HepG2 (cell line): Measurements from ENCODE around the gene HMCN2. TPM values are rescaled to one million over a fixed set of nuclear protein-coding genes. Genes with fewer than 3 reads are reported as not detected.

Source experiments
- ATAC-seq: fragments of 200-7000 bp; cut with Tn5 transposase; 3 replicates; pipeline ENCODE4 v1.9.1; 2020; ENCODE audit warnings: mild to moderate bottlenecking, moderate library complexity
- BruUV-seq: library from RNA; stranded (reverse); fragments of 400-500 nt; replicated peaks from 2 replicates; lab custom pipeline; 2021; lab: Mats Ljungman, UMichigan
- CTCF ChIA-PET: fragments of 300-600 bp; formaldehyde crosslinking; extraction: SDS; loops from one replicate; lab custom pipeline; 2021; ENCODE audit warnings: low total read pairs, inconsistent platforms, low intra/inter-chr PET ratio; lab: Yijun Ruan, JAX
- POLR2A ChIA-PET: fragments of 350-600 bp; sonication (Branson Sonifier 250); formaldehyde crosslinking; loops from one replicate; lab custom pipeline; 2020; ENCODE audit warnings: antibody characterized with exemption, inconsistent platforms; lab: Yijun Ruan, JAX
- DNase-seq: peaks from one replicate; pipeline ENCODE4 v3.0.0-alpha.2; 2015; ENCODE audit warnings: low spot score
- FAIRE-seq: peaks from 3 replicates; lab custom pipeline; 2011; peaks lifted over from hg19 to GRCh38; lab: Jason Lieb, UNC
- H2AFZ ChIP-seq: one replicate; pipeline ENCODE4 v1.6.1; 2011; ENCODE audit warnings: low read length, inconsistent platforms
- H3K27ac ChIP-seq: fragments of 300-600 bp; 3 replicates; pipeline ENCODE4 v1.8.0; 2011; ENCODE audit warnings: mixed run types, mild to moderate bottlenecking, mixed read lengths, low read length, inconsistent platforms; ENCODE audit not compliant: insufficient read depth; ENCODE audit errors: extremely low read length
- H3K27me3 ChIP-seq, 2 experiments: fragments of 200-600 bp in 1 of 2; 2 replicates in 1 of 2; 3 replicates in 1 of 2; pipeline versions ENCODE4 v1.6.0 to v1.8.0; 2011; ENCODE audit warnings: low read length in 2 of 2, mild to moderate bottlenecking in 2 of 2, moderate library complexity in 2 of 2, inconsistent platforms in 1 of 2; ENCODE audit not compliant: insufficient read depth in 2 of 2, control insufficient read depth in 1 of 2
- H3K36me3 ChIP-seq, 2 experiments: fragments of 200-600 bp in 1 of 2; replicated peaks in 1 of 2; 2 replicates in 1 of 2; 3 replicates in 1 of 2; pipeline versions ENCODE4 v1.5.1 to v1.8.0; 2011; ENCODE audit warnings: low read length in 2 of 2, inconsistent platforms in 1 of 2; ENCODE audit not compliant: insufficient read depth in 2 of 2, control insufficient read depth in 1 of 2
- H3K4me1 ChIP-seq: 2 replicates; pipeline ENCODE4 v1.5.1; 2012; ENCODE audit warnings: low read length, inconsistent platforms; ENCODE audit not compliant: insufficient read depth
- H3K4me2 ChIP-seq: 2 replicates; pipeline ENCODE4 v1.6.0; 2011; ENCODE audit warnings: low read depth, low read length, inconsistent platforms
- H3K4me3 ChIP-seq, 3 experiments: fragments of 200-600 bp in 1 of 3; sonication (generic), shearing (Covaris generic) in 1 of 3; replicated peaks in 1 of 3; 2 replicates each; pipeline ENCODE4 v1.5.1; 2011 to 2016; ENCODE audit warnings: low read length in 3 of 3, inconsistent platforms in 2 of 3, low read depth in 2 of 3, mild to moderate bottlenecking in 2 of 3, control low read depth in 1 of 3, mixed read lengths in 1 of 3; ENCODE audit not compliant: insufficient read depth in 1 of 3
- H3K79me2 ChIP-seq: one replicate; pipeline ENCODE4 v1.6.1; 2011; ENCODE audit warnings: low read length, inconsistent platforms; ENCODE audit not compliant: insufficient read depth
- H3K9ac ChIP-seq: 2 replicates; pipeline ENCODE4 v1.6.0; 2011; ENCODE audit warnings: mild to moderate bottlenecking, low read depth, low read length, inconsistent platforms; ENCODE audit not compliant: insufficient read depth
- H3K9me3 ChIP-seq: 2 replicates; pipeline ENCODE4 v1.5.1; 2012; ENCODE audit warnings: mild to moderate bottlenecking, low read length
- H4K20me1 ChIP-seq: 2 replicates; pipeline ENCODE4 v1.6.0; 2011; ENCODE audit warnings: inconsistent platforms, mild to moderate bottlenecking, low read length, moderate library complexity; ENCODE audit not compliant: insufficient read depth
- HDAC6 ChIP-seq: fragments of 200-600 bp; sonication (generic); IDR thresholded peaks from 2 replicates; pipeline ENCODE4 v1.7.0; 2017; ENCODE audit warnings: mild to moderate bottlenecking, antibody characterized with exemption, low read length, low read depth
- MAFK ChIP-seq, 2 experiments: IDR thresholded peaks in 1 of 2; conservative IDR thresholded peaks in 1 of 2; 2 replicates each; pipeline ENCODE4 v1.6.1; 2011; ENCODE audit warnings: improper control_type of control experiment in 2 of 2, low read length in 2 of 2
- MTA3 ChIP-seq: sonication (generic); formaldehyde crosslinking; IDR thresholded peaks from 2 replicates; pipeline ENCODE4 v1.4.0; 2020; ENCODE audit warnings: missing genetic modification reagents
- RAD51 ChIP-seq: fragments of 450-650 bp; IDR thresholded peaks from 2 replicates; pipeline ENCODE4 v1.6.1; 2016; ENCODE audit warnings: borderline replicate concordance
- TEF ChIP-seq: sonication (generic); formaldehyde crosslinking; IDR thresholded peaks from 2 replicates; pipeline ENCODE4 v1.5.0; 2020; ENCODE audit warnings: missing genetic modification reagents
- ZSCAN25 ChIP-seq: sonication (generic); formaldehyde crosslinking; IDR thresholded peaks from 2 replicates; pipeline ENCODE4 v1.8.0; 2022; ENCODE audit warnings: mild to moderate bottlenecking, missing genetic modification reagents
- WGBS: methylation state at CpG from one replicate; pipeline ENCODE4 v1.1.6; 2017; ENCODE audit warnings: low lambda C conversion rate; 5-methylcytosine and 5-hydroxymethylcytosine counted together
- in situ Hi-C: cut with HindIII; loops from 2 replicates; pipeline ENCODE4 v1.10.0; 2017; ENCODE audit warnings: low pct_unique_long_range_greater_than_20kb; ENCODE audit not compliant: extremely low pct_ligation_motif_present
- intact Hi-C: fragments of 100-400 bp; cut with micrococcal nuclease; formaldehyde crosslinking; loops from one replicate; pipeline ENCODE4 v1.10.0; 2022; ENCODE audit not compliant: unreplicated experiment
- polyA plus RNA-seq, 8 experiments: library from polyadenylated mRNA; depleted of rRNA in 3 of 8; stranded (reverse) in 7 of 8; unstranded in 1 of 8; fragments of >200 nt; fragmentation: Illumina TruSeq in 4 of 8; extraction: Trizol in 4 of 8; gene quantifications; 2 replicates each; pipeline versions ENCODE4 v1.2.1 to v1.2.3, GENCODE V29; 2011 to 2016; ENCODE audit warnings: low read depth in 4 of 8, missing spikeins in 1 of 8, mixed read lengths in 1 of 8; ENCODE audit not compliant: insufficient read depth in 1 of 8
- total RNA-seq, 5 experiments: library from RNA; depleted of rRNA; stranded (reverse); fragments of >200 nt; fragmentation: Illumina TruSeq; extraction: Trizol; gene quantifications; 2 replicates each; pipeline ENCODE4 v1.2.3, GENCODE V29; 2016; ENCODE audit warnings: low read depth in 1 of 5

Gene HMCN2
- total and polyA plus RNA-seq, 2 of the 13 experiments (the other 11 are each of a cell fraction or from before 2014, with no cell fraction given), result 0.09 TPM; not detected in 1

DNA sequence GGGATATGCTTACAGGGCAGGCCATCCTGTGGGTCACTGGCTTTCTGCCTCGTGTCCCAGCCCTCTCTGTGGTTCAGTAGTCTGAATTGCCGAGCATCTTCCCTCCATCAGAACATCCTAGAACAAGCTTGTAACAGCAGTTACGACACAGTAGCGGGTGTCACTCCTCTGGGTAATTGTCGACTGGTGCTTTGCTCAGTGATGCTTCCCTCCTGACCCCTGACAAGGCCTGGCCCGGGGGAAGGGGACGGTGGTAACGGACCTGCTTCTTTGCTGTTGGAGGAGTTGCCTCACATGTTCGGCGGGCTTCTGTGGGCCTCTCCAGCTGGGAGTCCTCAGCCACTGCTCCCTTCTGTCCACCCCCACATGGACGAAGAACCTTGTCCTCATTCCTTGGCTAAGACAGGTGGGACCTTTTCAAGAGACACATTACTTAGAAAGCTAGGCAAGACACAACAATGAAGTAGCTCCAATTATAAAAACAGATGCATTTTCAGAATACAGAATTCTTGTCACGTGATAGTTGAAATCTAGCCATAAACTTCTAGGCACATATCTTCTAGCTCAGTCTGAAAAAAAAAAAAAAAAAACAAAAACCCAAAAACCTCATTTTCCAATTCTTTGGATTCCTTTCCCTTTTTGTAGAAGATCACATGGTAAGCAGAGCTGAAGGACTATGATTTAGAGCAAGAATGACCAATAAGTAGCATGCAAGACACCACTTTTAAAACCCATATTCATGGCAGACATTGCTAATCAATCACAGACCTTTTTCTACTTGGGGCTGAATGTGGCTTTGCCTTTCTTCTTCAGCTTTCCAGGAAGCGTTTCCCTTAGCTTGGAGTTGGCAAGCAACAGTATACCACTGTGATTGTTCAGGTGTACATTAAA, 25.0 kb downstream of the HMCN2 start:
- no peaks in the 10 kb centered on the region for H3K79me2 ChIP-seq
- no peak overlapping the region for H3K27ac ChIP-seq
- no peaks in the 10 kb centered on the region for H3K36me3 ChIP-seq
- H3K4me2 ChIP-seq, result no peak overlapping the region
- no peak overlapping the region for H2AFZ ChIP-seq
- no peak for ATAC-seq
- no peaks in the 10 kb centered on the region for H3K4me1 ChIP-seq
- no peaks in the 10 kb centered on the region for H3K9me3 ChIP-seq
- H3K9ac ChIP-seq, result no peak overlapping the region
- POLR2A ChIA-PET, result no interaction called here
- intact Hi-C loops, result no loop called here
- no peak overlapping the region for H3K4me3 ChIP-seq
- in situ Hi-C loops, result no loop called here
- DNase-seq, result no peak
- FAIRE-seq, result no peak
- no TSS peak for BruUV-seq
- CTCF ChIA-PET, result no interaction called here
- 17% methylated on average over 12 of the region's 13 CpGs for WGBS
- H4K20me1 ChIP-seq, result no peaks in the 10 kb centered on the region
- TF ChIP-seq RAD51 (peak; percentile 84), MTA3 (CRISPR knock-in tag) (no peak), HDAC6 (no peak)
- TF ChIP-seq, all 625 proteins: peak for 1
- H3K27me3 ChIP-seq, result peaks cover 5 to 49% of the 10 kb centered on the region in 2 experiments; a peak in 4 of 5 replicates

DNA sequence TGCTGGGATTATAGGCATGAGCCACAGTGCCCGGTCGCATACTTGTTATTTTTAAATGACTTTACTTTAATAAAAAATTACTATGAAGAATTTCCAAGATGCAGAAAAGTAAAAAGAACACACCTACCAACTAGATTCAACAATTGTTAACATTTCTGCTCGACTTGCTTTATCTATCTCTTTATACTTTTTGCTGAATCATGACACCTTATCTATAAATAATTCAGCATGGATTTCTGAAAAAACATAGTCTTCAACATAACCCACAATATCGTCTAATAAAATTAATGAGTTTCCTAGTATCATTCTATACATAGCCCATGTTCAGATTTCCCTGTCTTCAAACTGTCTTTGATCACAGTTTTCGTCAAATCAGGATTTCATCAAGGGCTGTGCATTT, 25.9 kb downstream of the HMCN2 start:
- Histone ChIP-seq H3K4me1 (no peaks in the 10 kb centered on the region), H3K27ac (no peak overlapping the region), H3K4me2 (no peak overlapping the region), H3K9me3 (no peaks in the 10 kb centered on the region), H2AFZ (no peak overlapping the region)
- POLR2A ChIA-PET, result no interaction called here
- TF ChIP-seq ZSCAN25 (CRISPR knock-in tag) (no peak), MAFK (conservative IDR thresholded peaks at IDR 0.05 in 1 of 2, IDR thresholded peaks at IDR 0.05 in 1 of 2; ENCODE audit: low read length in 2 of 2) (peak in 1 of 2 experiments; percentile 38; a peak in 2 of 4 replicates), TEF (no peak)
- TF ChIP-seq, all 625 proteins: peak for 1
- H3K4me3 ChIP-seq, result no peak overlapping the region
- H4K20me1 ChIP-seq, result no peaks in the 10 kb centered on the region
- DNase-seq, result no peak
- no TSS peak for BruUV-seq
- H3K79me2 ChIP-seq, result no peaks in the 10 kb centered on the region
- H3K9ac ChIP-seq, result no peak overlapping the region
- peaks cover 5 to 41% of the 10 kb centered on the region in 2 experiments; a peak in 4 of 5 replicates for H3K27me3 ChIP-seq
- intact Hi-C loops, result no loop called here
- no peak for FAIRE-seq
- WGBS, result 34% methylated on average over 5 of the region's 5 CpGs
- CTCF ChIA-PET, result no interaction called here
- no peak for ATAC-seq
- in situ Hi-C loops, result no loop called here
- H3K36me3 ChIP-seq, result no peaks in the 10 kb centered on the region
